Progenitor cell of endocrine pancreas (in vitro differentiated cells): ENCODE results near the gene WBP2. TPM values are rescaled to one million over a fixed set of nuclear protein-coding genes. Genes with fewer than 3 reads are reported as not detected.

Experiments used
- DNase-seq: peaks from one replicate; pipeline ENCODE4 v3.0.0; 2021; ENCODE audit warnings: low spot score; ENCODE audit not compliant: unreplicated experiment
- H3K27ac Mint-ChIP-seq: 2 replicates; pipeline ENCODE4 v1.8.0; 2021; ENCODE audit warnings: mild to moderate bottlenecking, moderate library complexity, mixed read lengths
- H3K27me3 Mint-ChIP-seq: 2 replicates; pipeline ENCODE4 v1.8.0; 2021; ENCODE audit warnings: mixed read lengths
- H3K36me3 Mint-ChIP-seq: 2 replicates; pipeline ENCODE4 v1.8.0; 2022; ENCODE audit warnings: mixed read lengths; ENCODE audit not compliant: insufficient read depth
- H3K4me1 Mint-ChIP-seq: 2 replicates; pipeline ENCODE4 v1.8.0; 2021; ENCODE audit warnings: low read depth, mixed read lengths
- H3K4me3 Mint-ChIP-seq: 2 replicates; pipeline ENCODE4 v1.8.0; 2021; ENCODE audit warnings: low read depth, mild to moderate bottlenecking, moderate library complexity, mixed read lengths
- H3K9me3 Mint-ChIP-seq: 2 replicates; pipeline ENCODE4 v1.8.0; 2021; ENCODE audit warnings: low read depth, mixed read lengths
- total RNA-seq: library from RNA; stranded (reverse); gene quantifications from 2 replicates; pipeline ENCODE4 v1.2.1, GENCODE V29; 2021
- TF ChIP-seq, protein P1 (sequence below): fragments of 200-600 bp; sonication (generic); IDR thresholded peaks from one replicate; pipeline ENCODE4 v1.5.0; 2021; ENCODE audit warnings: antibody characterized with exemption, mild to moderate bottlenecking; ENCODE audit not compliant: unreplicated experiment

WBP2 gene
- total RNA-seq, 1 donor from 2014 or later: 47.9 TPM

DNA sequence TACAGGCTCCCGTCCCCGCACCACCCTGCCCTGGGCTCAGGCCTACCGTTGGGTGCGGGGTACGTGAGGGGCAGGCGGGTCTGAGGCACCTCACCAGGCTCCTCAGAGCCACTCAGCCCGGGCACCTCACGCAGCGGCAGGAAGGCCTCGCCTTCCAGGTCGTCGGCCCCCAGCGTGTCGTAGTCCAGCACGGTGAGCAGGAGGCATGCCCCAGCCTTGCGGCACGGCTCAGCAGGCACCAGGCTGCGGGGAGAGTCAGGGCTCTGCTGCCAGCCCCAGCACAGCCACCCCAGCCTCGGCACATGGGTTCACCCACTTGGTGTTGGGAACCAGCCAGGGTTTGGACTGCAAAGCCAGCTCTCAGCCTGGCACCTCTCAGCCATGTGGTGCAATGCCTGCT, 26.4 kb downstream of the WBP2 start:
- no peaks in the 10 kb centered on the region for H3K9me3 Mint-ChIP-seq
- H3K27me3 Mint-ChIP-seq: no peaks in the 10 kb centered on the region
- no peak overlapping the region for H3K4me3 Mint-ChIP-seq
- H3K36me3 Mint-ChIP-seq: peaks cover 2% of the 10 kb centered on the region
- DNase-seq: no peak
- H3K4me1 Mint-ChIP-seq: peaks cover 4% of the 10 kb centered on the region
- no peak overlapping the region for H3K27ac Mint-ChIP-seq
- TF ChIP-seq, protein P1, sequence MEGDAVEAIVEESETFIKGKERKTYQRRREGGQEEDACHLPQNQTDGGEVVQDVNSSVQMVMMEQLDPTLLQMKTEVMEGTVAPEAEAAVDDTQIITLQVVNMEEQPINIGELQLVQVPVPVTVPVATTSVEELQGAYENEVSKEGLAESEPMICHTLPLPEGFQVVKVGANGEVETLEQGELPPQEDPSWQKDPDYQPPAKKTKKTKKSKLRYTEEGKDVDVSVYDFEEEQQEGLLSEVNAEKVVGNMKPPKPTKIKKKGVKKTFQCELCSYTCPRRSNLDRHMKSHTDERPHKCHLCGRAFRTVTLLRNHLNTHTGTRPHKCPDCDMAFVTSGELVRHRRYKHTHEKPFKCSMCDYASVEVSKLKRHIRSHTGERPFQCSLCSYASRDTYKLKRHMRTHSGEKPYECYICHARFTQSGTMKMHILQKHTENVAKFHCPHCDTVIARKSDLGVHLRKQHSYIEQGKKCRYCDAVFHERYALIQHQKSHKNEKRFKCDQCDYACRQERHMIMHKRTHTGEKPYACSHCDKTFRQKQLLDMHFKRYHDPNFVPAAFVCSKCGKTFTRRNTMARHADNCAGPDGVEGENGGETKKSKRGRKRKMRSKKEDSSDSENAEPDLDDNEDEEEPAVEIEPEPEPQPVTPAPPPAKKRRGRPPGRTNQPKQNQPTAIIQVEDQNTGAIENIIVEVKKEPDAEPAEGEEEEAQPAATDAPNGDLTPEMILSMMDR: no peak

DNA sequence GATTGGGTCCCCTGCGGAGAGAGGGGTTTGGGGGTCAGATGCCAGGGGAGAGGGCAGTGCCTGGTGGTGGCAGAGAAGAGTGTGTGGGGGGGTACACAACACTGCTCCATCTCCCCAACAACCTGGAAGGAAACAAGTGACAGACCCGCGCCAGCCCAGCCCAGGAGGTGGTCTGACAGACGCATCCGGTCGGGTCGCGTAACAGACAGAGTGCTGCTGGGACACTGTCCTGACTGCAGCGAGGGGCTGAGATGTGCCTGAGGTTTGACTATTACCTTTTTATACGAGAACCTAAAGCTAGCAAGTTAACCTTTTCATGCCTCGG, 27.1 kb downstream of the WBP2 start:
- Mint-ChIP-seq H3K27ac (peak overlapping the region; percentile 78), H3K4me1 (peaks cover under 1% of the 10 kb centered on the region), H3K4me3 (peak overlapping the region; percentile 14), H3K36me3 (peaks cover 2% of the 10 kb centered on the region), H3K27me3 (no peaks in the 10 kb centered on the region), H3K9me3 (no peaks in the 10 kb centered on the region)
- TF ChIP-seq, protein P1: no peak
- no peak for DNase-seq

DNA sequence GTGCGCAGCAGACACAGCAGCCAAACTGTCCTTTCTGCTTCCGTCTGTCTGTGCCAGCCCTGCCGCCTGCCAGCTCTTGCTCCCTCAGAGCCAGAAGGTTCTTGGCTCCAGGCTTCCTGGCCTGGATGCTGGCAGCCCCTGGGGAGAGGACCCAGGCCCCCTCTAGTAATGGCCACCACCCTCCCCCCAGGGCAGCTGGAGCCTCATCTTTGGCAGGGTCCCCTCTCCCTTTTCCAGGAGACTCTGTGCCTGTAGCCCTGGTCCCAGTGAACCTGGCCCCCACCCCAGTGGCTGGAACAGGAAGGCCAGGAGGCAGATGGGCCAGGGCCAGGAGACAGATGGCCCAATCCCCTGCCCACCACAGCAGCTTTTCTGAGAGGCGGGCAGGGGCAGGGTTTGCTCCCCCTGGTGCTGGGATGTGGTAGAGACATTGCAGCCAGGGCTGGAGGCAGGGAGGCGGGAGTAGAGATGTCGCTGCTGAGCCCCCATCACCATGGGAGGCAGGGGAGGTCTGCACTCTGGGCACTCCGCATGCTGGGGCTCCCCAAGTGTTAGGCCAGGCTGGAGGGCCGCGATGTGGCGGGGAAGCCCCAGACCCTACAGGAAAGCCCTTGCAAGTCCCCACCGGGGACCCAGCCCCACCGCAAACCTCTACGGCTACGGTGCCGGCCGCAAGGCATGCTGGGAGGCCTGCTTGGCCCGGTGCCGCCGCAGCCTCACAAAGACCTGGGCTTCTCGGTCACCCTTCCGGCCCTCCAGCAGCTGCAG, 27.6 kb downstream of the WBP2 start:
- H3K4me1 Mint-ChIP-seq: no peaks in the 10 kb centered on the region

DNA sequence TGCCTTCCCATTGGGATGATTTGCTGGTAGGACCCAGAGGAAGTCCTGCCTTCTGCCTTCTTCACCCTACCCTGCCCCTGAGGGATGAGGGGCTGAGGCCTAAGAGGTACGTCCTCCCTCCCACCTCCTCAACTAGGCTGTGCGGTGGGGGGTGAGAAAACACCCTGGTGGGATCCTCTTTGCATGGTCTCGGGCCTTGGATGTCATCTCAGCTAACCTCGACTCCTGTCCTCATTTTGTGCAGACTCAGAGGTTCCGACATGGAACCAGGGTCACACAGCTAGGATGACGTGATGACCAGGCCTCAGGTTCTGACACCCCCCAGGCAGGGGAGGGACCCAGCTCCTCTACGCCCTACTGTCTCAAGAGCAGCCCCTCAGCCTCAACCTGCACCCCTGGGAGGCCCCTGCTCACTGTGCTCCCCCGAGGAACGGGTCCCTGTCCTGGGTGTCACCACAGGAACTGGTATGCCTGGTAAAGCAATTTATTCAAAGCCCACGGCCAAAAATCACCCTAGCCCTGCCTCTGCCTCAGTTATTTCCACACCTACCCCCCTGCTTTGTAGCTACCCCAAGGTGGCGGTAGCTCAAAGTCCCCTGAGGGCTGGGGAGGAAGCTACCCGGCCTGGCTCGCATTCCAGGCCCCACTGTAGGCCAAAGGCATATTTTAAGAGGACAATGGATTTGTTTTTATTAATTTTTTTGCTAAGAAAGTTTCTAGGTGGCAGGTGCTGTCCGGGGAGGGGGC, 28.4 kb downstream of the WBP2 start:
- Mint-ChIP-seq H3K27ac (peak overlapping the region; percentile 78), H3K36me3 (peaks cover 2% of the 10 kb centered on the region), H3K4me3 (no peak overlapping the region), H3K27me3 (no peaks in the 10 kb centered on the region), H3K4me1 (no peaks in the 10 kb centered on the region), H3K9me3 (no peaks in the 10 kb centered on the region)
- TF ChIP-seq, protein P1: no peak
- no peak for DNase-seq

More for the DNA sequence above, 27.6 kb downstream of the WBP2 start:
- Mint-ChIP-seq H3K4me3 (peak overlapping the region; percentile 40), H3K36me3 (peaks cover 2% of the 10 kb centered on the region), H3K27ac (peak overlapping the region; percentile 78), H3K9me3 (no peaks in the 10 kb centered on the region), H3K27me3 (no peaks in the 10 kb centered on the region)
- DNase-seq: peak; percentile 55
- TF ChIP-seq, protein P1: peak; percentile 73

DNA sequence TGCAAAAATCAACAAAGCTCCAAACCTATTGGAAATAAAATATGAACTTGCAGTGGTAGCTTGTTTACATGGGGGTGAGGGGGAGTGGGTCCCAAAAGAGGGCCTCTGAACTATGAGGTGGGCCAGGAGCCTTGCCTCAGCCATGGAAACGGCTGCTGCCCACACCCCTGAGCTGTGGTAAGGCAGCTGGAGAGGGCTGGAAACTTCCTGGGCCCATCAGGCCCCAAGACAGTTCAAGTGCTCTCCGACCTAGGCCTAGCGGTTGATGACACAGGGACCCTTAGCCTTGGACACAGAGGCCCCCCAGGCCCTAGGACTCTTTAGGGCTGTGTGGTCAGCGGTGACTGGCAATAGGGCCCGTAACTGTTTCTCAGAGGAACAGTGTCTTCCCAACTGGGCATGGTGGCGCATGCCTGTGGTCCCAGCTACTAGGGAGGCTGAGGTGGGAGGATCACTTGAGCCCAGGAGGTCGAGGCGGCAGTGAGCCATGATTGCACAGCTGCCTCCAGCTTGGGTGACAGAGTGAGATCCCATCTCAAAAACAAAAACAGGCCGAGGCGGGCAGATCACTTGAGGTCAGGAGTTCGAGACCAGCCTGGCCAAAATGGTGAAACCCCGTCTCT, 29.3 kb downstream of the WBP2 start:
- Mint-ChIP-seq H3K4me3 (no peak overlapping the region), H3K9me3 (no peaks in the 10 kb centered on the region), H3K27me3 (no peaks in the 10 kb centered on the region), H3K36me3 (peaks cover 7% of the 10 kb centered on the region), H3K4me1 (no peaks in the 10 kb centered on the region), H3K27ac (no peak overlapping the region)
- DNase-seq: no peak
- TF ChIP-seq, protein P1: no peak
